B cell (primary cell): ENCODE results near the gene SLC39A8. TPM values are rescaled to one million over a fixed set of nuclear protein-coding genes. Genes with fewer than 3 reads are reported as not detected.

Source experiments
- ATAC-seq: fragments of 200-7000 bp; cut with Tn5 transposase; one replicate; pipeline ENCODE4 v1.10.0; 2021; ENCODE audit warnings: low read depth, mild to moderate bottlenecking, moderate number of reproducible peaks, moderate library complexity
- CTCF ChIA-PET: fragments of 350-600 bp; sonication (Branson Sonifier 250); formaldehyde crosslinking; loops from one replicate; lab custom pipeline; 2021; ENCODE audit warnings: antibody characterized with exemption, inconsistent platforms; lab: Charles Lee
- POLR2A ChIA-PET: fragments of 350-600 bp; sonication (Branson Sonifier 250); formaldehyde crosslinking; loops from one replicate; lab custom pipeline; 2021; ENCODE audit warnings: antibody characterized with exemption; lab: Charles Lee
- DNase-seq: peaks from one replicate; pipeline ENCODE4 v3.0.0; 2013
- H2AFZ ChIP-seq: 2 replicates; pipeline ENCODE4 v1.6.1; 2012; ENCODE audit warnings: mild to moderate bottlenecking, low read depth, low read length; ENCODE audit not compliant: insufficient read depth, poor library complexity, severe bottlenecking
- H3K27ac ChIP-seq, 2 donors: 1 replicate in 1 of 2; 2 replicates in 1 of 2; pipeline ENCODE4 v1.5.1; 2012 to 2013; ENCODE audit warnings: low read length in 2 of 2, mild to moderate bottlenecking in 2 of 2, moderate library complexity in 1 of 2
- H3K27me3 ChIP-seq, 4 experiments: fragments of 200-600 bp in 1 of 4; sonication (generic) in 1 of 4; replicated peaks in 1 of 4; 1 replicate in 2 of 4; 2 replicates in 2 of 4; pipeline versions ENCODE4 v1.6.1 to v1.7.0; 2013 to 2016; ENCODE audit warnings: low read length in 3 of 4, mild to moderate bottlenecking in 2 of 4, mixed read lengths in 1 of 4, moderate library complexity in 1 of 4; ENCODE audit not compliant: insufficient read depth in 4 of 4, control insufficient read depth in 3 of 4; ENCODE audit errors: control extremely low read depth in 1 of 4
- H3K36me3 ChIP-seq, 2 experiments: replicated peaks in 1 of 2; 1 replicate in 1 of 2; 2 replicates in 1 of 2; pipeline versions ENCODE4 v1.6.1 to v1.7.1; 2013; ENCODE audit warnings: low read length in 1 of 2; ENCODE audit not compliant: insufficient read depth in 2 of 2, control insufficient read depth in 1 of 2; ENCODE audit errors: control extremely low read depth in 1 of 2, extremely low read depth in 1 of 2
- H3K4me1 ChIP-seq, 2 donors: fragments of 200-600 bp in 1 of 2; sonication (generic) in 1 of 2; 1 replicate in 1 of 2; 2 replicates in 1 of 2; pipeline versions ENCODE4 v1.5.1 to v1.6.1; 2013 to 2017; ENCODE audit warnings: low read length in 2 of 2; ENCODE audit not compliant: control insufficient read depth in 2 of 2, insufficient read depth in 2 of 2
- H3K4me2 ChIP-seq: replicated peaks from 2 replicates; pipeline ENCODE3; 2012; ENCODE audit warnings: mild to moderate bottlenecking, low read depth, low read length; ENCODE audit not compliant: poor library complexity, severe bottlenecking
- H3K4me3 ChIP-seq, 5 experiments: fragments of 200-600 bp in 1 of 5; sonication (generic) in 1 of 5; 1 replicate in 3 of 5; 2 replicates in 2 of 5; pipeline versions ENCODE4 v1.5.1 to v1.7.0; 2011 to 2016; ENCODE audit warnings: low read length in 4 of 5, mild to moderate bottlenecking in 4 of 5, low read depth in 2 of 5, control low read depth in 1 of 5, moderate library complexity in 1 of 5; ENCODE audit not compliant: insufficient read depth in 1 of 5; ENCODE audit errors: control extremely low read depth in 1 of 5, extremely low read depth in 1 of 5
- H3K79me2 ChIP-seq: fragments of 200-600 bp; sonication (generic); one replicate; pipeline ENCODE4 v1.6.0; 2016; ENCODE audit warnings: low read length; ENCODE audit not compliant: control insufficient read depth, insufficient read depth
- H3K9ac ChIP-seq: fragments of 200-600 bp; sonication (generic); 2 replicates; pipeline ENCODE4 v1.6.1; 2017; ENCODE audit warnings: mild to moderate bottlenecking, low read length, moderate library complexity
- H3K9me3 ChIP-seq, 3 donors: one replicate each; pipeline versions ENCODE4 v1.6.1 to v1.7.1; 2013; ENCODE audit warnings: low read length in 2 of 3; ENCODE audit not compliant: control insufficient read depth in 2 of 3, insufficient read depth in 1 of 3; ENCODE audit errors: control extremely low read depth in 1 of 3
- H4K20me1 ChIP-seq: 2 replicates; pipeline ENCODE4 v1.6.0; 2012; ENCODE audit warnings: mild to moderate bottlenecking, low read length; ENCODE audit not compliant: insufficient read depth, control insufficient read depth, poor library complexity, severe bottlenecking
- H3K27ac Mint-ChIP-seq: one replicate; pipeline ENCODE4 v1.8.0; 2021; ENCODE audit warnings: mixed read lengths
- H3K27me3 Mint-ChIP-seq: one replicate; pipeline ENCODE4 v1.8.0; 2021; ENCODE audit warnings: mixed read lengths
- H3K4me1 Mint-ChIP-seq: one replicate; pipeline ENCODE4 v1.8.0; 2021; ENCODE audit warnings: mixed read lengths
- H3K4me3 Mint-ChIP-seq: one replicate; pipeline ENCODE4 v1.8.0; 2021; ENCODE audit warnings: mixed read lengths
- H3K9me3 Mint-ChIP-seq: one replicate; pipeline ENCODE4 v1.8.0; 2022; ENCODE audit warnings: mixed read lengths; ENCODE audit not compliant: insufficient read depth
- CTCF ChIP-seq: fragments of 200-600 bp; IDR thresholded peaks from one replicate; pipeline ENCODE4 v1.8.0; 2022; ENCODE audit warnings: antibody characterized with exemption, mild to moderate bottlenecking
- EZH2 ChIP-seq: IDR thresholded peaks from 2 replicates; pipeline ENCODE4 v1.6.1; 2012; ENCODE audit warnings: borderline replicate concordance, low read depth, mild to moderate bottlenecking, moderate library complexity, low read length; ENCODE audit not compliant: insufficient read depth, poor library complexity, severe bottlenecking
- WGBS: methylation state at CpG from one replicate; pipeline ENCODE4 v1.1.5; 2013; ENCODE audit warnings: missing lambda C conversion rate; ENCODE audit not compliant: insufficient coverage; 5-methylcytosine and 5-hydroxymethylcytosine counted together
- intact Hi-C: fragments of 100-400 bp; cut with micrococcal nuclease; formaldehyde crosslinking; loops from one replicate; pipeline ENCODE4 v1.10.0; 2022
- polyA plus RNA-seq: library from polyadenylated mRNA; depleted of rRNA; stranded (reverse); fragments of >200 nt; gene quantifications from 2 replicates; pipeline ENCODE4 v1.2.3, GENCODE V29; 2012
- total RNA-seq, 2 donors: library from RNA; stranded (reverse); fragments of 120-200 nt in 1 of 2; gene quantifications; 1 replicate in 1 of 2; 2 replicates in 1 of 2; pipeline versions ENCODE4 v1.2.3 to v1.2.4, GENCODE V29; 2013 to 2022

Gene SLC39A8
- total and polyA plus RNA-seq, 2 donors (not counting 1 experiment from before 2014, with no cell fraction given) = 2.4 to 8.4 TPM

DNA sequence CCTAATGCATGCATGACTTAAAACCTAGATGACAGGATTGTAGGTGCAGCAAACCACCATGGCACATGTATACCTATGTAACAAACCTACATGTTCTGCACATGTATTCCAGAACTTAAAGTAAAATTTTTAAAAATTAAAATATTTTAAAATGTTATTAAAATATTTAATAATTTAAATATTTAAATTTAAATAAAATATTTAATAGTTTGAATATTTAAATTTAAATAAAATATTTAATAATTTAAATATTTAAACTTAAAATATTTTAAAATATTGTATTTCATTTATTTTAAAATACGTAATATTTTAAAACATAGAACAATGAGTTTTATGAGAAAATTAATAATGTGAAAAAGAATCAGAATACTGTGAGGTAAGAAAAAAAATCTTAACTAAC is 117.9 kb downstream of the SLC39A8 start:
- no peak overlapping the region for H3K27ac Mint-ChIP-seq
- WGBS = no CpG with 5 or more reads among the region's 1 CpG
- no peak for ATAC-seq
- no peaks in the 10 kb centered on the region for H3K4me1 ChIP-seq
- H3K9ac ChIP-seq = no peak overlapping the region
- H3K36me3 ChIP-seq = no peaks in the 10 kb centered on the region
- no peak overlapping the region for H3K27ac ChIP-seq
- no peaks in the 10 kb centered on the region for H3K27me3 Mint-ChIP-seq
- no peaks in the 10 kb centered on the region for H3K4me1 Mint-ChIP-seq
- POLR2A ChIA-PET = no interaction called here
- H4K20me1 ChIP-seq = no peaks in the 10 kb centered on the region
- H3K9me3 ChIP-seq = no peaks in the 10 kb centered on the region
- TF ChIP-seq EZH2 = no peak
- no peak for TF ChIP-seq CTCF
- no peaks in the 10 kb centered on the region for H3K79me2 ChIP-seq
- H3K4me3 Mint-ChIP-seq = no peak overlapping the region
- H3K9me3 Mint-ChIP-seq = peaks cover 2% of the 10 kb centered on the region
- intact Hi-C loops = no loop called here
- H3K27me3 ChIP-seq = no peaks in the 10 kb centered on the region
- no peak overlapping the region for H2AFZ ChIP-seq
- no peak for DNase-seq
- CTCF ChIA-PET = no interaction called here
- H3K4me2 ChIP-seq = no peak overlapping the region
- H3K4me3 ChIP-seq = no peak overlapping the region

DNA sequence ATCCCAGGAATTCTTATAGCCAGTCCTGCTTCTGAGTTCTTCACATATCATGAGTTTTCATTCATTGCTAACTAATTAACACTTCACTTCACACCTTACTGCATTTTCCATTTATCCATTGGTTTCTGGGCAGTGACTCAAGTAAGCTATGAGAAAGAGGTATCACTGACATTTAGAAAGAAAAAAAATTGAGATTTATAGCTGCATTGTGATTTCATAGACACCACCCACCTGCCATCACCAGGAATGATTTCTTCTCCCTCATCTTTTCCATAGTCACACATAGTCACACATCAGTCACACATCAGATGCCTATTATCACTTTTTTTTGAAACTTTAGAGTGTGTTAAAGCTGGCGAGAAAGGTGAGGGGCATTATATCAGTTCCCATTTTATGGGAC is 121.8 kb downstream of the SLC39A8 start:
- H3K4me1 Mint-ChIP-seq = no peaks in the 10 kb centered on the region
- H3K27me3 Mint-ChIP-seq = no peaks in the 10 kb centered on the region
- no peaks in the 10 kb centered on the region for H3K27me3 ChIP-seq

More for the DNA sequence above, 121.8 kb downstream of the SLC39A8 start:
- intact Hi-C loops = no loop called here
- no peak overlapping the region for H3K27ac Mint-ChIP-seq
- no peak overlapping the region for H2AFZ ChIP-seq
- peaks cover 2% of the 10 kb centered on the region for H3K9me3 Mint-ChIP-seq
- no peak overlapping the region for H3K4me3 Mint-ChIP-seq
- CTCF ChIA-PET = no interaction called here
- POLR2A ChIA-PET = no interaction called here
- no peaks in the 10 kb centered on the region for H3K9me3 ChIP-seq
- no peaks in the 10 kb centered on the region for H3K79me2 ChIP-seq
- no peak overlapping the region for H3K27ac ChIP-seq
- no peak for DNase-seq
- H3K4me3 ChIP-seq = no peak overlapping the region
- no peak overlapping the region for H3K4me2 ChIP-seq
- TF ChIP-seq CTCF (no peak), EZH2 (no peak)
- no CpG with 5 or more reads among the region's 1 CpG for WGBS
- H3K36me3 ChIP-seq = no peaks in the 10 kb centered on the region
- no peaks in the 10 kb centered on the region for H3K4me1 ChIP-seq
- no peak overlapping the region for H3K9ac ChIP-seq
- no peaks in the 10 kb centered on the region for H4K20me1 ChIP-seq
- ATAC-seq = no peak
